ENCODE measurements around the gene LAD1. TPM values are rescaled to one million over a fixed set of nuclear protein-coding genes. Genes with fewer than 3 reads are reported as not detected.

Gene LAD1
- total RNA-seq, 1 experiment from 2014 or later: 30.1 TPM

DNA sequence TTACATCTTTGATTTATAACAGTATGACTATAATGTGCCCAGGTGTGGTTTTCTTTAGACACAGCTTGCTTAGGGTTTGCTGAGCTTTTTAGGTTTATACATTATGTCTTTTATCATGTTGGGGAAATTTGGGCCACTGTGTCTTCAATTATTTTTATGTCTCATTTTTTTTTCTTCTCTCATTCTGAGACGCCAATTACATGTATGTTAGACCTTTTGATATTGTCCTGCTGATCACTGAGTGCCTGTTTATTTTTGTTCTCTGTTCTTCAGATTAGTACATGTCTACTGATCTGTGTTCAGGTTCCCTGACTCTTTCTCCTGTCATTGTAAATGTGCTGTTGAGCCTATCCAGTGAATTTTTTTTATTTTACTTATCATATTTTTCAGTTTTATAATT lies 57.7 kb downstream of the LAD1 start:
- no peak overlapping the region for H2BK12ac ChIP-seq (ENCODE audit: insufficient read length, low read depth, low read length)
- H2AK5ac ChIP-seq (ENCODE audit: insufficient read length, low read length): no peak overlapping the region
- no peak overlapping the region for H4K91ac ChIP-seq (ENCODE audit: insufficient read length, low read depth, low read length)
- peaks cover 7% of the 10 kb centered on the region in 2 experiments; a peak in 4 of 5 replicates for H3K9me3 Mint-ChIP-seq
- H3K14ac ChIP-seq (ENCODE audit: insufficient read depth, low read length): no peak overlapping the region
- no peak overlapping the region for H2BK120ac ChIP-seq (ENCODE audit: low read depth, low read length, poor library complexity, severe bottlenecking)
- H3K4me3 Mint-ChIP-seq: no peak overlapping the region
- H2AFZ ChIP-seq (ENCODE audit: low read length): no peak overlapping the region
- H3K56ac ChIP-seq (ENCODE audit: insufficient read length, low read depth, low read length): no peak overlapping the region
- no peaks in the 10 kb centered on the region for H3K79me1 ChIP-seq (ENCODE audit: insufficient read depth, low read depth, low read length, poor library complexity, severe bottlenecking)
- peaks cover 4% of the 10 kb centered on the region for H3K27me3 Mint-ChIP-seq (ENCODE audit: low read depth)
- H3K9me3 ChIP-seq (ENCODE audit: control insufficient read depth, low read depth, low read length): no peaks in the 10 kb centered on the region
- no peaks in the 10 kb centered on the region for H3K23me2 ChIP-seq (ENCODE audit: insufficient read length, low read depth, low read length, poor library complexity, severe bottlenecking)
- no peak overlapping the region for H3K18ac ChIP-seq (ENCODE audit: insufficient read length, low read depth, low read length)
- H2BK20ac ChIP-seq (ENCODE audit: low read depth, low read length, poor library complexity, severe bottlenecking): no peak overlapping the region
- no peak overlapping the region for H3K27ac Mint-ChIP-seq
- no peak overlapping the region for H3K9ac ChIP-seq (ENCODE audit: extremely low read depth, insufficient read length, low read length)
- peaks cover 8 to 12% of the 10 kb centered on the region in 2 experiments for H3K4me1 Mint-ChIP-seq
- no peak overlapping the region for H2BK5ac ChIP-seq (ENCODE audit: insufficient read length, low read length)
- no peak for DNase-seq
- H3K4ac ChIP-seq (ENCODE audit: low read depth, low read length): no peak overlapping the region
- TF ChIP-seq, protein P1, sequence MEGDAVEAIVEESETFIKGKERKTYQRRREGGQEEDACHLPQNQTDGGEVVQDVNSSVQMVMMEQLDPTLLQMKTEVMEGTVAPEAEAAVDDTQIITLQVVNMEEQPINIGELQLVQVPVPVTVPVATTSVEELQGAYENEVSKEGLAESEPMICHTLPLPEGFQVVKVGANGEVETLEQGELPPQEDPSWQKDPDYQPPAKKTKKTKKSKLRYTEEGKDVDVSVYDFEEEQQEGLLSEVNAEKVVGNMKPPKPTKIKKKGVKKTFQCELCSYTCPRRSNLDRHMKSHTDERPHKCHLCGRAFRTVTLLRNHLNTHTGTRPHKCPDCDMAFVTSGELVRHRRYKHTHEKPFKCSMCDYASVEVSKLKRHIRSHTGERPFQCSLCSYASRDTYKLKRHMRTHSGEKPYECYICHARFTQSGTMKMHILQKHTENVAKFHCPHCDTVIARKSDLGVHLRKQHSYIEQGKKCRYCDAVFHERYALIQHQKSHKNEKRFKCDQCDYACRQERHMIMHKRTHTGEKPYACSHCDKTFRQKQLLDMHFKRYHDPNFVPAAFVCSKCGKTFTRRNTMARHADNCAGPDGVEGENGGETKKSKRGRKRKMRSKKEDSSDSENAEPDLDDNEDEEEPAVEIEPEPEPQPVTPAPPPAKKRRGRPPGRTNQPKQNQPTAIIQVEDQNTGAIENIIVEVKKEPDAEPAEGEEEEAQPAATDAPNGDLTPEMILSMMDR (conservative IDR thresholded peaks at IDR 0.05): no peak
- no peaks in the 10 kb centered on the region for H3K27me3 ChIP-seq (ENCODE audit: insufficient read depth, low read length)
- H3K27ac ChIP-seq (ENCODE audit: insufficient read length, low read depth, low read length): no peak overlapping the region
- no peak overlapping the region for H3K4me2 ChIP-seq (ENCODE audit: insufficient read depth, insufficient read length, low read length)
- H4K5ac ChIP-seq (ENCODE audit: insufficient read length, low read depth, low read length): no peak overlapping the region
- H4K20me1 ChIP-seq (ENCODE audit: control insufficient read depth, insufficient read depth, insufficient read length): no peaks in the 10 kb centered on the region
- H3K4me1 ChIP-seq (ENCODE audit: insufficient read depth, low read length): no peaks in the 10 kb centered on the region; the same call in 1 of the 2 replicates
- H4K8ac ChIP-seq (replicated peaks; ENCODE audit: insufficient read length, low read depth, low read length): no peak overlapping the region
- H3K79me2 ChIP-seq (ENCODE audit: insufficient read depth, low read length): no peaks in the 10 kb centered on the region
- peaks cover 0 to 6% (median 0%) of the 10 kb centered on the region in 3 experiments; a peak in 2 of 7 replicates for H3K36me3 Mint-ChIP-seq (ENCODE audit: insufficient read depth in 1 of 3, low read depth in 3 of 3)
- H3K23ac ChIP-seq (ENCODE audit: insufficient read length, low read depth, low read length): no peak overlapping the region
- no peak overlapping the region for H2BK15ac ChIP-seq (ENCODE audit: low read depth, low read length)
- H3T11ph ChIP-seq (ENCODE audit: low read length): no peak overlapping the region
- WGBS (ENCODE audit: extremely low coverage, insufficient read length, low lambda C conversion rate): no CpG with 5 or more reads among the region's 1 CpG
